ENCODE data around the gene PANK4.
"Not testable (repeated sequence)": the region's sequence is repeated elsewhere in the genome, so short reads cannot be mapped to it uniquely, and the experiment has no call there.

The PANK4 gene

DNA sequence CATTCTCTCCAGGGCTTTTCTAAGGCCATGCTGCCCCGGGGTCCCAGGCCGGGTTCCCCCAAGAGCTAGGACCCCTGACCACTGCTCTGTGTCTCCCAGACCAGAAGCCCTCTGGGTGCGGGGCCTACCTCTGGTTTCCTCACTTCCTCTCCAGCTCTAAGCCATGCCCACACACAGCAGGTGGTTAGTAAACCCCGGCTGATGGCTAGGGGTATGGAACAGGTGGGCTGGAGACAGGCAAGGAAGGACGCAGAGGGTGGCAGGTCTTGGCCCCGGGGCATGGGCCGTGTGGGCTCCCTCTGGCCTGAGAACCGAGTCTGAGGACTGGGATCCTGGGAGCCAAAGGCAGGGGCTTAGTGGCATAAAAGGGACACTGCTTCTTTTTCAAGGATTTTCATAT, 66.2 kb downstream of the PANK4 start:
- Mint-ChIP-seq H3K27me3 (peaks cover 13% of the 10 kb centered on the region), H3K36me3 (ENCODE audit: low read depth) (no peaks in the 10 kb centered on the region), H3K4me1 (ENCODE audit: low read depth) (no peaks in the 10 kb centered on the region), H3K9me3 (no peaks in the 10 kb centered on the region), H3K27ac (no peak overlapping the region), H3K4me3 (no peak overlapping the region)
- no peak for DNase-seq

DNA sequence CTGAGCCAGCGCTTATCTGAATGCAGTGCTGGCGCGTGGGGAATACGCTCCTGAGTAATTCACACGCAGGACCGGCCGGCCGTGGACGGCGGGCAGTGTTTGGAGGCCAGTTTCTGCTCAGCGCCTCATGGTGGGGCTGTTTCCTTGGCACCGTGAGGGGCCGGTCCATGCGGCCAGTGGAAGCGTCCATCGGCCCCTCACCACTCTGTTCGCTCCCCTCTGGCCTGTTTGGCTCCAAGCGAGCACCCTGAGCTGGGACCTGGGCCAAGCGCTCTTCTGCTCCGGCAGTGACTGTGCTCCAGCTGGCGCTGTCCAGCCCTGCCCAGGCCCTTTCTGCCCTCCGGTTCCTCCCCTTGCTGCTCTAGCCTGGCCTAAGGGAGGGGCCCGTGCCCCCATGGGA, 66.6 kb downstream of the PANK4 start:
- Mint-ChIP-seq H3K27ac (no peak overlapping the region), H3K27me3 (peaks cover 12% of the 10 kb centered on the region), H3K4me1 (ENCODE audit: low read depth) (no peaks in the 10 kb centered on the region), H3K4me3 (no peak overlapping the region), H3K36me3 (ENCODE audit: low read depth) (no peaks in the 10 kb centered on the region), H3K9me3 (no peaks in the 10 kb centered on the region)
- no peak for DNase-seq

DNA sequence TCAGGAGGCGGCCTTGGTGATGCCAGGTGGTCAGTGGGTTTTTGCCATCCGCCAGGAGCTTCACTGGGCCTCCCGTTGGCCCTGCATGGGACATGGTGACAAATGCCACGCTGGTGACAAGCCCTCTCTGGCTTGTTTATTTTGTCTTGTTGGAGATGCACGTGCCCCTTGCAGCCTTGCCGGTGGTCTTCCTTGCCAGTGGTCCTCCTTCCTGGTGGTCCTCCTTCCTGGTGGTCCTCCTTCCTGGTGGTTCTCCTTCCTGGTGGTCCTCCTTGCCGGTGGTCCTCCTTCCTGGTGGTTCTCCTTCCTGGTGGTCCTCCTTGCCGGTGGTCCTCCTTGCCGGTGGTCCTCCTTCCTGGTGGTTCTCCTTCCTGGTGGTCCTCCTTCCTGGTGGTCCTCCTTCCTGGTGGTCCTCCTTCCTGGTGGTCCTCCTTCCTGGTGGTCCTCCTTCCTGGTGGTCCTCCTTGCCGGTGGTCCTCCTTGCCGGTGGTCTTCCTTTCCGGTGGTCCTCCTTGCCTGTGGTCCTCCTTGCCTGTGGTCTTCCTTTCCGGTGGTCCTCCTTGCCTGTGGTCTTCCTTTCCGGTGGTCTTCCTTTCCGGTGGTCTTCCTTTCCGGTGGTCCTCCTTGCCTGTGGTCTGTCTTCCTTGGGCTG, 67.2 kb downstream of the PANK4 start:
- not testable (repeated sequence) for H3K36me3 Mint-ChIP-seq (ENCODE audit: low read depth); H3K4me1 Mint-ChIP-seq (ENCODE audit: low read depth); DNase-seq; H3K4me3 Mint-ChIP-seq; H3K9me3 Mint-ChIP-seq; H3K27me3 Mint-ChIP-seq; H3K27ac Mint-ChIP-seq

DNA sequence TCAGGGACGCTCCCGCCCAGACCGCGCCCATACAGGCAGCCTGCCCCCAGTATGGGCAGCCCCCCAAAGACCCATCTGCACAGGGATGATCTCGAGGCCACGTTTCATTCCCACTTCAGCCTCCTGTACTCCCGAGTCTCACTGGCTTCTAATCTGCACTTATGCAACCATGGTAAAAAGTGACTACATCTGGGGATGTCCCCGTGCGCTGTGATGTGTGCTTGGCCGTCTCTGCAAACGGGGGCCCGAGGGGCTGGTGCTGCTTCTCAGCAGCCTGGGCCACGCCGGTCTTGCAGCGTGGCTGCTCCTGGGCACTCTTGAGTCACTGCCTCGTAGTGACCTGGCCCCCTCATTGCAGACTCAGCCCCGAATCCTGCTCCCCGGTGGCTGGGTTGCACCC, 67.7 kb downstream of the PANK4 start:
- Mint-ChIP-seq H3K4me1 (ENCODE audit: low read depth) (no peaks in the 10 kb centered on the region), H3K27me3 (peaks cover 6% of the 10 kb centered on the region), H3K27ac (no peak overlapping the region), H3K36me3 (ENCODE audit: low read depth) (no peaks in the 10 kb centered on the region), H3K9me3 (no peaks in the 10 kb centered on the region), H3K4me3 (no peak overlapping the region)
- no peak for DNase-seq
